ENCODE measurements around the gene ATF6.

- TF ChIP-seq ZNF263 (CRISPR knock-in tag; IDR thresholded peaks at IDR 0.05; ENCODE audit: low read depth) = no peak
- no peak for TF ChIP-seq ESRRA (CRISPR knock-in tag; IDR thresholded peaks at IDR 0.05; ENCODE audit: borderline replicate concordance)
- TF ChIP-seq CTCF (IDR thresholded peaks at IDR 0.05) = no peak
- no peak for TF ChIP-seq ATF1 (CRISPR knock-in tag; IDR thresholded peaks at IDR 0.05)
- no peak for TF ChIP-seq NFE2L1 (CRISPR knock-in tag; IDR thresholded peaks at IDR 0.05)
Measured at GRCh38 chr1:161779393-161779792, 13.3 kb downstream of the ATF6 start.

Measured in WTC11 (cell line).